ENCODE data around the gene SLC8A2.

The SLC8A2 gene

DNA sequence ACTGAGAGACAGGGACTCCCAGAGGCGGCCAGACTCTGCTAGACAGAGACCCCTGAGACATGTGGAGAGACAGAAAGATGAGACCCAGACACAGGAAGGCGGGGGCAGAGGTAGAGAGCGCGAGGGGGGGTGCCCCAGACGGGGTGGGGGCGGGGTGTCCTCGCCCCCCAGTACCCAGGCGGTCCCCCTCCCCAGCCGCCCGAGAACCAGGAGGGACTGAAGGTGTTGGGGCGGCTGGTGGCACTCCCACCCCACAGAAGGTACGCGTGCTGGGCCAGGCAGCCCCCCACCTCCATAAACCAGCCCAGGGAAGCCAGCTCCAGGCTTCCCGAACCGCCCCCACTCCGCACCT, 336 bp downstream of the SLC8A2 start:
- in situ Hi-C loops (cut with MboI; ENCODE audit: low sequenced_read_pairs, unreplicated experiment), result no loop called here
- no peak for TF ChIP-seq CTCF (IDR thresholded peaks at IDR 0.05; ENCODE audit: borderline replicate concordance, control extremely low read depth, extremely low read depth, insufficient read depth, missing control alignments)
- no peak for DNase-seq (ENCODE audit: low spot score)

- in situ Hi-C loops (cut with MboI; ENCODE audit: low sequenced_read_pairs, unreplicated experiment), result no loop called here
- no peak for DNase-seq (ENCODE audit: low spot score)
- TF ChIP-seq CTCF (IDR thresholded peaks at IDR 0.05; ENCODE audit: borderline replicate concordance, control extremely low read depth, extremely low read depth, insufficient read depth, missing control alignments), result no peak
These were observed 1.1 kb downstream of the SLC8A2 start for GRCh38 chr19:47470447-47471195.

DNA sequence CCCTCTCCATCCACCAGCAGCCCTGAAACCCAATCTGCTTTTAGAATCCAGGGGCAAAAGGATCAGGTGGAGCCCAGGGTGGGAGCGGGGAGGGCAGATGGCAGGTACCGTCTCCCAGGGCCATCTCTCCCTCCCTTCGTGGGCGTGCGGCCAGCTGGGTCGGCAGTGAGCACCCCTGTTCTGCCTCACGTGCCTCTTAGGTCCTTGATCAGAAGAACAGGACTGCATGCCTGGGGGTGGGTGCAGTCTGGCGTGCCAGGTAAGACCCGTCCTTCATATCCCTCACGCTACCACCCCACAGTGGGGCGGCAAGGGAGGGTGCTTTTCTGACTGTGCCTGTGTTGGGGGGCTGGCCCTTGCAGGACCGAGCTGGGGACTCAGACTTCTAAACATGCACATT, 2.0 kb downstream of the SLC8A2 start:
- TF ChIP-seq CTCF (IDR thresholded peaks at IDR 0.05; ENCODE audit: borderline replicate concordance, control extremely low read depth, extremely low read depth, insufficient read depth, missing control alignments), result no peak
- in situ Hi-C loops (cut with MboI; ENCODE audit: low sequenced_read_pairs, unreplicated experiment), result no loop called here
- DNase-seq (ENCODE audit: low spot score), result no peak

DNA sequence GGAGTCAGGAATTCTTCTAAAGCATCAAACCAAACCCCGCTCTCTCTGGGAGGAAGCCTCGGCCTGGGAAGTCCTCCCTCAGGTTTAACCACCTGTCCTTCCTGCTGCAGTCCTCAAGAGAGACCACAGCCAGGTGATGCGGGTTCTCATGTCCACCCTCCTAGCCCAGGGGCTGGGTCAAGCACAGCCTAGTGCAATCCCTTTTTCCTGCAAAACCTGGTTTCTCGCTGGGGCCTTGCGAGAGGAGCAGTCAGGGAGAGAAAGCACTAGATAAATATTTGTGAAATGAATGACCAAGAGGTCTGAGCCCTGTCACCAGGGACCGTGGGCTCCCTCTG, 2.4 kb downstream of the SLC8A2 start:
- DNase-seq (ENCODE audit: low spot score), result no peak
- in situ Hi-C loops (cut with MboI; ENCODE audit: low sequenced_read_pairs, unreplicated experiment), result no loop called here
- no peak for TF ChIP-seq CTCF (IDR thresholded peaks at IDR 0.05; ENCODE audit: borderline replicate concordance, control extremely low read depth, extremely low read depth, insufficient read depth, missing control alignments)

- TF ChIP-seq CTCF (IDR thresholded peaks at IDR 0.05; ENCODE audit: borderline replicate concordance, control extremely low read depth, extremely low read depth, insufficient read depth, missing control alignments), result no peak
- in situ Hi-C loops (cut with MboI; ENCODE audit: low sequenced_read_pairs, unreplicated experiment), result no loop called here
- no peak for DNase-seq (ENCODE audit: low spot score)
These were observed 3.8 kb downstream of the SLC8A2 start for GRCh38 chr19:47467914-47468313.

DNA sequence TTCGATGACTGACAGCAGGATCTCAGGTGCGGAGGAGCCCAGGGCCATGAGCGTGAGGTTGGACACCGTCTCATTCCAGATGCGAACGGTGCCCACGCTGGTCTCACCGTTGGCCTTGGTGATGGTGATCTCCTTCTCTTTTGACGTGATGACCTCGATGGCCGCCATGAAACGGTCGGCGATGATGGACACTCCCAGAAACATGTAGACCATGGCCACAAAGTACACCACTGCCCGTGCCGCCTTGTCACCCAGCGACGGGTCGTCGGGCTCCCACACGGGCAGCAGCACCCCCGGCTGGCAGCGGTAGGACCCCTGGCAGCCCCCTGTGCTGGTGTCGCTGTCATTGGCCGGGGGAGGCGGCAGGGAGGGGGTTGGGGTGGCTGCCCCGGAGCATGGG, 5.7 kb downstream of the SLC8A2 start:
- no peak for TF ChIP-seq CTCF (IDR thresholded peaks at IDR 0.05; ENCODE audit: borderline replicate concordance, control extremely low read depth, extremely low read depth, insufficient read depth, missing control alignments)
- DNase-seq (ENCODE audit: low spot score), result no peak
- in situ Hi-C loops (cut with MboI; ENCODE audit: low sequenced_read_pairs, unreplicated experiment), result no loop called here
